Choroid plexus epithelial cell (primary cell): Measurements from ENCODE around the gene NPHP1.
"Not testable (repeated sequence)": the region's sequence is repeated elsewhere in the genome, so short reads cannot be mapped to it uniquely, and the experiment has no call there.

ENCODE experiments used
- DNase-seq: peaks from one replicate; pipeline ENCODE4 v3.0.0-alpha.2; 2010; ENCODE audit warnings: low read depth
- H3K4me3 ChIP-seq: 2 replicates; pipeline ENCODE4 v1.5.1; 2011; ENCODE audit warnings: low read depth, mild to moderate bottlenecking, control low read depth, low read length, moderate library complexity
- CTCF ChIP-seq: conservative IDR thresholded peaks from 2 replicates; pipeline ENCODE4 v1.5.1; 2011; ENCODE audit warnings: low read depth, mild to moderate bottlenecking, control low read depth, inconsistent platforms, low read length, moderate library complexity

NPHP1 gene

GRCh38 chr2:110219496-110220189 is 14.8 kb upstream of the NPHP1 start:
- peak; percentile 47 for DNase-seq
- no peak overlapping the region for H3K4me3 ChIP-seq
- no peak for TF ChIP-seq CTCF

GRCh38 chr2:110218889-110219288 is 14.1 kb upstream of the NPHP1 start:
- not testable (repeated sequence) for H3K4me3 ChIP-seq, DNase-seq

- DNase-seq, result no peak
- no peak overlapping the region for H3K4me3 ChIP-seq
- TF ChIP-seq CTCF, result no peak
These were observed 12.0 kb upstream of the NPHP1 start for GRCh38 chr2:110216803-110217202.

- no peak overlapping the region for H3K4me3 ChIP-seq
- no peak for TF ChIP-seq CTCF
- no peak for DNase-seq
These were observed 11.4 kb upstream of the NPHP1 start for GRCh38 chr2:110216199-110216598.

GRCh38 chr2:110215566-110216158 is 10.8 kb upstream of the NPHP1 start:
- no peak for TF ChIP-seq CTCF
- DNase-seq, result no peak
- no peak overlapping the region for H3K4me3 ChIP-seq

- no peak overlapping the region for H3K4me3 ChIP-seq
- DNase-seq, result no peak
- no peak for TF ChIP-seq CTCF
These were observed 10.3 kb upstream of the NPHP1 start for GRCh38 chr2:110215091-110215490.

GRCh38 chr2:110213522-110213921 is 8.7 kb upstream of the NPHP1 start:
- not testable (repeated sequence) for H3K4me3 ChIP-seq, DNase-seq
